B cell (primary cell): Measurements from ENCODE around the gene NECTIN1. TPM values are rescaled to one million over a fixed set of nuclear protein-coding genes. Genes with fewer than 3 reads are reported as not detected.

Experiments used
- ATAC-seq: fragments of 200-7000 bp; cut with Tn5 transposase; one replicate; pipeline ENCODE4 v1.10.0; 2021; ENCODE audit warnings: low read depth, mild to moderate bottlenecking, moderate number of reproducible peaks, moderate library complexity
- CTCF ChIA-PET: fragments of 350-600 bp; sonication (Branson Sonifier 250); formaldehyde crosslinking; loops from one replicate; lab custom pipeline; 2021; ENCODE audit warnings: antibody characterized with exemption, inconsistent platforms; lab: Charles Lee
- POLR2A ChIA-PET: fragments of 350-600 bp; sonication (Branson Sonifier 250); formaldehyde crosslinking; loops from one replicate; lab custom pipeline; 2021; ENCODE audit warnings: antibody characterized with exemption; lab: Charles Lee
- DNase-seq: peaks from one replicate; pipeline ENCODE4 v3.0.0; 2013
- H2AFZ ChIP-seq: 2 replicates; pipeline ENCODE4 v1.6.1; 2012; ENCODE audit warnings: mild to moderate bottlenecking, low read depth, low read length; ENCODE audit not compliant: insufficient read depth, poor library complexity, severe bottlenecking
- H3K27ac ChIP-seq, 2 donors: 1 replicate in 1 of 2; 2 replicates in 1 of 2; pipeline ENCODE4 v1.5.1; 2012 to 2013; ENCODE audit warnings: low read length in 2 of 2, mild to moderate bottlenecking in 2 of 2, moderate library complexity in 1 of 2
- H3K27me3 ChIP-seq, 4 experiments: fragments of 200-600 bp in 1 of 4; sonication (generic) in 1 of 4; replicated peaks in 1 of 4; 1 replicate in 2 of 4; 2 replicates in 2 of 4; pipeline versions ENCODE4 v1.6.1 to v1.7.0; 2013 to 2016; ENCODE audit warnings: low read length in 3 of 4, mild to moderate bottlenecking in 2 of 4, mixed read lengths in 1 of 4, moderate library complexity in 1 of 4; ENCODE audit not compliant: insufficient read depth in 4 of 4, control insufficient read depth in 3 of 4; ENCODE audit errors: control extremely low read depth in 1 of 4
- H3K36me3 ChIP-seq, 2 experiments: replicated peaks in 1 of 2; 1 replicate in 1 of 2; 2 replicates in 1 of 2; pipeline versions ENCODE4 v1.6.1 to v1.7.1; 2013; ENCODE audit warnings: low read length in 1 of 2; ENCODE audit not compliant: insufficient read depth in 2 of 2, control insufficient read depth in 1 of 2; ENCODE audit errors: control extremely low read depth in 1 of 2, extremely low read depth in 1 of 2
- H3K4me1 ChIP-seq, 2 donors: fragments of 200-600 bp in 1 of 2; sonication (generic) in 1 of 2; 1 replicate in 1 of 2; 2 replicates in 1 of 2; pipeline versions ENCODE4 v1.5.1 to v1.6.1; 2013 to 2017; ENCODE audit warnings: low read length in 2 of 2; ENCODE audit not compliant: control insufficient read depth in 2 of 2, insufficient read depth in 2 of 2
- H3K4me2 ChIP-seq: replicated peaks from 2 replicates; pipeline ENCODE3; 2012; ENCODE audit warnings: mild to moderate bottlenecking, low read depth, low read length; ENCODE audit not compliant: poor library complexity, severe bottlenecking
- H3K4me3 ChIP-seq, 5 experiments: fragments of 200-600 bp in 1 of 5; sonication (generic) in 1 of 5; 1 replicate in 3 of 5; 2 replicates in 2 of 5; pipeline versions ENCODE4 v1.5.1 to v1.7.0; 2011 to 2016; ENCODE audit warnings: low read length in 4 of 5, mild to moderate bottlenecking in 4 of 5, low read depth in 2 of 5, control low read depth in 1 of 5, moderate library complexity in 1 of 5; ENCODE audit not compliant: insufficient read depth in 1 of 5; ENCODE audit errors: control extremely low read depth in 1 of 5, extremely low read depth in 1 of 5
- H3K79me2 ChIP-seq: fragments of 200-600 bp; sonication (generic); one replicate; pipeline ENCODE4 v1.6.0; 2016; ENCODE audit warnings: low read length; ENCODE audit not compliant: control insufficient read depth, insufficient read depth
- H3K9ac ChIP-seq: fragments of 200-600 bp; sonication (generic); 2 replicates; pipeline ENCODE4 v1.6.1; 2017; ENCODE audit warnings: mild to moderate bottlenecking, low read length, moderate library complexity
- H3K9me3 ChIP-seq, 3 donors: one replicate each; pipeline versions ENCODE4 v1.6.1 to v1.7.1; 2013; ENCODE audit warnings: low read length in 2 of 3; ENCODE audit not compliant: control insufficient read depth in 2 of 3, insufficient read depth in 1 of 3; ENCODE audit errors: control extremely low read depth in 1 of 3
- H4K20me1 ChIP-seq: 2 replicates; pipeline ENCODE4 v1.6.0; 2012; ENCODE audit warnings: mild to moderate bottlenecking, low read length; ENCODE audit not compliant: insufficient read depth, control insufficient read depth, poor library complexity, severe bottlenecking
- H3K27ac Mint-ChIP-seq: one replicate; pipeline ENCODE4 v1.8.0; 2021; ENCODE audit warnings: mixed read lengths
- H3K27me3 Mint-ChIP-seq: one replicate; pipeline ENCODE4 v1.8.0; 2021; ENCODE audit warnings: mixed read lengths
- H3K4me1 Mint-ChIP-seq: one replicate; pipeline ENCODE4 v1.8.0; 2021; ENCODE audit warnings: mixed read lengths
- H3K4me3 Mint-ChIP-seq: one replicate; pipeline ENCODE4 v1.8.0; 2021; ENCODE audit warnings: mixed read lengths
- H3K9me3 Mint-ChIP-seq: one replicate; pipeline ENCODE4 v1.8.0; 2022; ENCODE audit warnings: mixed read lengths; ENCODE audit not compliant: insufficient read depth
- CTCF ChIP-seq: fragments of 200-600 bp; IDR thresholded peaks from one replicate; pipeline ENCODE4 v1.8.0; 2022; ENCODE audit warnings: antibody characterized with exemption, mild to moderate bottlenecking
- EZH2 ChIP-seq: IDR thresholded peaks from 2 replicates; pipeline ENCODE4 v1.6.1; 2012; ENCODE audit warnings: borderline replicate concordance, low read depth, mild to moderate bottlenecking, moderate library complexity, low read length; ENCODE audit not compliant: insufficient read depth, poor library complexity, severe bottlenecking
- WGBS: methylation state at CpG from one replicate; pipeline ENCODE4 v1.1.5; 2013; ENCODE audit warnings: missing lambda C conversion rate; ENCODE audit not compliant: insufficient coverage; 5-methylcytosine and 5-hydroxymethylcytosine counted together
- intact Hi-C: fragments of 100-400 bp; cut with micrococcal nuclease; formaldehyde crosslinking; loops from one replicate; pipeline ENCODE4 v1.10.0; 2022
- polyA plus RNA-seq: library from polyadenylated mRNA; depleted of rRNA; stranded (reverse); fragments of >200 nt; gene quantifications from 2 replicates; pipeline ENCODE4 v1.2.3, GENCODE V29; 2012
- total RNA-seq, 2 donors: library from RNA; stranded (reverse); fragments of 120-200 nt in 1 of 2; gene quantifications; 1 replicate in 1 of 2; 2 replicates in 1 of 2; pipeline versions ENCODE4 v1.2.3 to v1.2.4, GENCODE V29; 2013 to 2022

NECTIN1 gene
- total and polyA plus RNA-seq, 2 donors (not counting 1 experiment from before 2014, with no cell fraction given): 2.1 to 3.9 TPM

- CTCF ChIA-PET: no interaction called here
- H3K27ac Mint-ChIP-seq: no peak overlapping the region
- H2AFZ ChIP-seq: no peak overlapping the region
- 90% methylated on average over 5 of the region's 6 CpGs for WGBS
- DNase-seq (no peak), ATAC-seq (no peak)
- no peak overlapping the region for H3K9ac ChIP-seq
- no peak for TF ChIP-seq CTCF
- no peak for TF ChIP-seq EZH2
- no peaks in the 10 kb centered on the region for H3K4me1 Mint-ChIP-seq
- H4K20me1 ChIP-seq: no peaks in the 10 kb centered on the region
- H3K4me3 ChIP-seq: no peak overlapping the region
- H3K36me3 ChIP-seq: no peaks in the 10 kb centered on the region
- intact Hi-C loops: no loop called here
- no peak overlapping the region for H3K4me2 ChIP-seq
- no peak overlapping the region for H3K27ac ChIP-seq
- H3K79me2 ChIP-seq: no peaks in the 10 kb centered on the region
- H3K9me3 ChIP-seq: peaks cover 0 to 6% (median 0%) of the 10 kb centered on the region in 3 donors
- no peaks in the 10 kb centered on the region for H3K4me1 ChIP-seq
- H3K27me3 Mint-ChIP-seq: peaks cover 20% of the 10 kb centered on the region
- H3K9me3 Mint-ChIP-seq: peaks cover 4% of the 10 kb centered on the region
- POLR2A ChIA-PET: no interaction called here
- H3K4me3 Mint-ChIP-seq: no peak overlapping the region
- H3K27me3 ChIP-seq: no peaks in the 10 kb centered on the region
These were observed 120.8 kb downstream of the NECTIN1 start for GRCh38 chr11:119608201-119608600.

GRCh38 chr11:119607726-119608125, 121.3 kb downstream of the NECTIN1 start:
- POLR2A ChIA-PET: no interaction called here
- H3K4me2 ChIP-seq: no peak overlapping the region
- DNase-seq (no peak), ATAC-seq (no peak)
- H3K9me3 ChIP-seq: peaks cover 0 to 6% (median 0%) of the 10 kb centered on the region in 3 donors
- H4K20me1 ChIP-seq: no peaks in the 10 kb centered on the region
- H3K27ac Mint-ChIP-seq: no peak overlapping the region
- TF ChIP-seq EZH2: no peak
- no peak for TF ChIP-seq CTCF
- CTCF ChIA-PET: no interaction called here
- no peak overlapping the region for H3K9ac ChIP-seq
- no peak overlapping the region for H3K27ac ChIP-seq
- no peaks in the 10 kb centered on the region for H3K4me1 ChIP-seq
- no peaks in the 10 kb centered on the region for H3K4me1 Mint-ChIP-seq
- WGBS: 83% methylated on average over 4 of the region's 5 CpGs
- no peak overlapping the region for H3K4me3 Mint-ChIP-seq
- H3K4me3 ChIP-seq: no peak overlapping the region
- intact Hi-C loops: no loop called here
- H2AFZ ChIP-seq: no peak overlapping the region
- peaks cover 20% of the 10 kb centered on the region for H3K27me3 Mint-ChIP-seq
- no peaks in the 10 kb centered on the region for H3K36me3 ChIP-seq
- no peaks in the 10 kb centered on the region for H3K27me3 ChIP-seq
- H3K9me3 Mint-ChIP-seq: peaks cover 4% of the 10 kb centered on the region
- H3K79me2 ChIP-seq: no peaks in the 10 kb centered on the region
